ENCODE data around the gene CDH22. TPM values are rescaled to one million over a fixed set of nuclear protein-coding genes. Genes with fewer than 3 reads are reported as not detected.

Gene CDH22
- total RNA-seq, 1 experiment from 2014 or later = not detected

GRCh38 chr20:46192376-46192944 lies 115.8 kb downstream of the CDH22 start:
- TF ChIP-seq TCF7L2 (IDR thresholded peaks at IDR 0.05; ENCODE audit: low read depth, low read length) = no peak
- no peak for TF ChIP-seq POLR2AphosphoS5 (IDR thresholded peaks at IDR 0.05; ENCODE audit: low read depth, low read length)
- no peak for TF ChIP-seq SIN3A (IDR thresholded peaks at IDR 0.05; ENCODE audit: borderline replicate concordance, insufficient read depth, low read depth, low read length)
- no peak for TF ChIP-seq CTCF (IDR thresholded peaks at IDR 0.05)
- no peak for TF ChIP-seq REST (IDR thresholded peaks at IDR 0.05; ENCODE audit: insufficient read depth in 1 of 2, low read depth in 2 of 2, low read length in 1 of 2)

GRCh38 chr20:46191611-46192010 lies 116.7 kb downstream of the CDH22 start:
- no TSS peak for BruUV-seq (replicated peaks)
- CTCF ChIA-PET = no interaction called here

More at GRCh38 chr20:46192376-46192944, 115.8 kb downstream of the CDH22 start:
- intact Hi-C loops (cut with micrococcal nuclease; ENCODE audit: unreplicated experiment) (no loop called here), in situ Hi-C loops (cut with HindIII; ENCODE audit: low pct_unique_long_range_greater_than_20kb, low sequenced_read_pairs) (no loop called here)
- no TSS peak for BruUV-seq (replicated peaks)
- Histone ChIP-seq H3K27ac (ENCODE audit: low read length) (no peak overlapping the region), H3K9me3 (ENCODE audit: control insufficient read depth, insufficient read depth, low read depth, low read length) (no peaks in the 10 kb centered on the region), H3K36me3 (ENCODE audit: control insufficient read depth, insufficient read depth, low read length) (no peaks in the 10 kb centered on the region), H3K4me1 (ENCODE audit: control insufficient read depth, insufficient read depth, low read length) (no peaks in the 10 kb centered on the region), H3K27me3 (ENCODE audit: control insufficient read depth, insufficient read depth, low read length) (no peaks in the 10 kb centered on the region), H3K4me3 (ENCODE audit: low read depth in 2 of 2, low read length in 2 of 2) (no peak overlapping the region)
- DNase-seq (ENCODE audit: low read depth, low spot score) (no peak), ATAC-seq (no peak)
- ChIA-PET POLR2A (interaction anchor here (0.5 kb wide), 1 partner anchor 11 kb away, joined by 3 read pairs; no protein-coding TSS in a partner anchor), CTCF (no interaction called here)

More at GRCh38 chr20:46191611-46192010, 116.7 kb downstream of the CDH22 start:
- POLR2A ChIA-PET = no interaction called here
- H3K36me3 ChIP-seq (ENCODE audit: control insufficient read depth, insufficient read depth, low read length) = no peaks in the 10 kb centered on the region
- DNase-seq (ENCODE audit: low read depth, low spot score) (no peak), ATAC-seq (no peak)
- H3K4me3 ChIP-seq (ENCODE audit: low read depth in 2 of 2, low read length in 2 of 2) = no peak overlapping the region
- no peaks in the 10 kb centered on the region for H3K27me3 ChIP-seq (ENCODE audit: control insufficient read depth, insufficient read depth, low read length)
- TF ChIP-seq CTCF (IDR thresholded peaks at IDR 0.05) (no peak), SIN3A (IDR thresholded peaks at IDR 0.05; ENCODE audit: borderline replicate concordance, insufficient read depth, low read depth, low read length) (no peak), POLR2AphosphoS5 (IDR thresholded peaks at IDR 0.05; ENCODE audit: low read depth, low read length) (no peak), TCF7L2 (IDR thresholded peaks at IDR 0.05; ENCODE audit: low read depth, low read length) (no peak), REST (IDR thresholded peaks at IDR 0.05; ENCODE audit: insufficient read depth in 1 of 2, low read depth in 2 of 2, low read length in 1 of 2) (no peak)
- no peaks in the 10 kb centered on the region for H3K9me3 ChIP-seq (ENCODE audit: control insufficient read depth, insufficient read depth, low read depth, low read length)
- H3K4me1 ChIP-seq (ENCODE audit: control insufficient read depth, insufficient read depth, low read length) = no peaks in the 10 kb centered on the region
- H3K27ac ChIP-seq (ENCODE audit: low read length) = no peak overlapping the region
- intact Hi-C loops (cut with micrococcal nuclease; ENCODE audit: unreplicated experiment) (no loop called here), in situ Hi-C loops (cut with HindIII; ENCODE audit: low pct_unique_long_range_greater_than_20kb, low sequenced_read_pairs) (no loop called here)
